ENCODE measurements around the gene NFKB2. TPM values are rescaled to one million over a fixed set of nuclear protein-coding genes. Genes with fewer than 3 reads are reported as not detected.

NFKB2 gene
- total RNA-seq, 4 donors from 2014 or later = 13.7 to 54.4 (median 28.8) TPM

DNA sequence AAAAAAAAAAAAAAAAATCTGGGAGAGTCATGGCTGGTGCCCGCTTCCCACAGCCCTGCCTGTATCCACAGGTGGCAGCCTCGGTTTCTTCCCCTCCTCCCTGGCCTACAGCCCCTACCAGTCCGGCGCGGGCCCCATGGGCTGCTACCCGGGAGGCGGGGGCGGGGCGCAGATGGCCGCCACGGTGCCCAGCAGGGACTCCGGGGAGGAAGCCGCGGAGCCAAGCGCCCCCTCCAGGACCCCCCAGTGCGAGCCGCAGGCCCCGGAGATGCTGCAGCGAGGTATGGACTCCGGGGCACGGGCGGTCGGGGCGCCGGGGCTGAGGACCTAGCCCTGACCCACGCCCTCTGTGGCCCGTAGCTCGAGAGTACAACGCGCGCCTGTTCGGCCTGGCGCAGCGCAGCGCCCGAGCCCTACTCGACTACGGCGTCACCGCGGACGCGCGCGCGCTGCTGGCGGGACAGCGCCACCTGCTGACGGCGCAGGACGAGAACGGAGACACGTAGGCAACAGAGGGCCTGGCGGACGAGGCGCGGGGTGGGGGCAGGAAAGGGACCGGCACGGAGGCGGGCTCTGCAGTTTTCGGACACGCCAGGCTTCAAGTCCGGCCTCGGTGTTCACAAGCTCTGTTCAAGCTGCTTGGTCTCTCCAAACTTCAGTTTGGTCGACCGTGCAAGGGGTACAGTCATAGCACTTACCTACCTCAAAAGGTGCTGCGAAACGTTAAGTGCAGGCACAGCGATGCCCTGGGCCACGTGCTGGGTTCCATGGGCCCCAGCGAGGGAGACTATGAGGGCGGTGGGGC lies 3.9 kb downstream of the NFKB2 start:
- peak; percentile 57 for ATAC-seq (ENCODE audit: low FRiP score)
- TF ChIP-seq CTCF (IDR thresholded peaks at IDR 0.05) = peak in 2 of 3 donors; percentile 34 to 40
- DNase-seq (ENCODE audit: low spot score) = peak; percentile 68

DNA sequence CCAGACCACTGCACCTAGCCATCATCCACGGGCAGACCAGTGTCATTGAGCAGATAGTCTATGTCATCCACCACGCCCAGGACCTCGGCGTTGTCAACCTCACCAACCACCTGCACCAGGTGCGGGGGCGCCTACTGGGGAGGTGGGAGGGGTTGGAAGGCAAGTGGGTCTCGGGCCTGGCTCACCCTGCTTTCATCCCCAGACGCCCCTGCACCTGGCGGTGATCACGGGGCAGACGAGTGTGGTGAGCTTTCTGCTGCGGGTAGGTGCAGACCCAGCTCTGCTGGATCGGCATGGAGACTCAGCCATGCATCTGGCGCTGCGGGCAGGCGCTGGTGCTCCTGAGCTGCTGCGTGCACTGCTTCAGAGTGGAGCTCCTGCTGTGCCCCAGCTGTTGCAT lies 4.6 kb downstream of the NFKB2 start:
- no peak for TF ChIP-seq CTCF (IDR thresholded peaks at IDR 0.05)
- DNase-seq (ENCODE audit: low spot score) (no peak), ATAC-seq (ENCODE audit: low FRiP score) (no peak)

DNA sequence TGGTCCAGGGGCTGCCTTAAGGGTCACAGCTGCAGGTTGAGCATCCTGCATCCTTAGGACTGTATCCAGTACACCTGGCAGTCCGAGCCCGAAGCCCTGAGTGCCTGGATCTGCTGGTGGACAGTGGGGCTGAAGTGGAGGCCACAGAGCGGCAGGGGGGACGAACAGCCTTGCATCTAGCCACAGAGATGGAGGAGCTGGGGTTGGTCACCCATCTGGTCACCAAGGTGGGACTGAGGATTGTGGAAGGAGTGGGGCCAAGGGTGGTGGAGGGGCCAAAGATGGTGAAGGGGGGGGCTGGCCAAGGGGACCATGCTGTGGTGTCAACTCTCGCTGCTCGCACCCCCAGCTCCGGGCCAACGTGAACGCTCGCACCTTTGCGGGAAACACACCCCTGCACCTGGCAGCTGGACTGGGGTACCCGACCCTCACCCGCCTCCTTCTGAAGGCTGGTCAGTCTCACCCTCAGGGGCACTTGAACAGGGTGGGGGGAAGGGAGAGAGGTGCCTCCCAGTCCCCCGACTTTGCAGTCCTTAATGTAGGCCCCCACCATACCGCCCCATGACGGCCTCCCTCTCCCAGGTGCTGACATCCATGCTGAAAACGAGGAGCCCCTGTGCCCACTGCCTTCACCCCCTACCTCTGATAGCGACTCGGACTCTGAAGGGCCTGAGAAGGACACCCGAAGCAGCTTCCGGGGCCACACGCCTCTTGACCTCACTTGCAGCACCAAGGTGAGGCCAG lies 5.3 kb downstream of the NFKB2 start:
- no peak for DNase-seq (ENCODE audit: low spot score)
- TF ChIP-seq CTCF (IDR thresholded peaks at IDR 0.05) = no peak

DNA sequence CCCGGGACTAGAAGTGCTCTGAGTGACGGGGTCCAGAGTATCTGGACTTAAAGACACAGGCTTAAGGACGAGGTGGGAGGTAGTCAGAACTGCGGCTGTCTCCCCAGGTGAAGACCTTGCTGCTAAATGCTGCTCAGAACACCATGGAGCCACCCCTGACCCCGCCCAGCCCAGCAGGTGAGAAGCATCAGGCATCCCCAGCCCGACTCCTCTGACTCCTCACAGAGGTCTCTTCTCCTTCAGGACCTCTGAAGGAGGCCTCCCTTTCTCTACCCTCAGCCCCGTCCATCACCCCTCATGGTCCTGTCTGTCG lies 5.8 kb downstream of the NFKB2 start:
- ATAC-seq (ENCODE audit: low FRiP score) (no peak), DNase-seq (ENCODE audit: low spot score) (no peak)
- TF ChIP-seq CTCF (IDR thresholded peaks at IDR 0.05) = no peak

More for the DNA sequence above, 5.3 kb downstream of the NFKB2 start:
- ATAC-seq (ENCODE audit: low FRiP score) = no peak

GRCh38 chr10:102401735-102402511 lies 6.4 kb downstream of the NFKB2 start:
- TF ChIP-seq CTCF (IDR thresholded peaks at IDR 0.05) = no peak
- no peak for DNase-seq (ENCODE audit: low spot score)

GRCh38 chr10:102402512-102402896 lies 7.0 kb downstream of the NFKB2 start:
- DNase-seq (ENCODE audit: low spot score) (no peak), ATAC-seq (ENCODE audit: low FRiP score) (no peak)
- no peak for TF ChIP-seq CTCF (IDR thresholded peaks at IDR 0.05)

More at GRCh38 chr10:102401735-102402511, 6.4 kb downstream of the NFKB2 start:
- no peak for ATAC-seq (ENCODE audit: low FRiP score)
